EH (cell line): ENCODE measurements around the gene GIMD1.
"Not testable (repeated sequence)": the region's sequence is repeated elsewhere in the genome, so short reads cannot be mapped to it uniquely, and the experiment has no call there.

Experiments used
- DNase-seq: peaks from one replicate; pipeline ENCODE4 v3.0.0-alpha.2; 2015; ENCODE audit warnings: low read depth

GIMD1 gene

DNA sequence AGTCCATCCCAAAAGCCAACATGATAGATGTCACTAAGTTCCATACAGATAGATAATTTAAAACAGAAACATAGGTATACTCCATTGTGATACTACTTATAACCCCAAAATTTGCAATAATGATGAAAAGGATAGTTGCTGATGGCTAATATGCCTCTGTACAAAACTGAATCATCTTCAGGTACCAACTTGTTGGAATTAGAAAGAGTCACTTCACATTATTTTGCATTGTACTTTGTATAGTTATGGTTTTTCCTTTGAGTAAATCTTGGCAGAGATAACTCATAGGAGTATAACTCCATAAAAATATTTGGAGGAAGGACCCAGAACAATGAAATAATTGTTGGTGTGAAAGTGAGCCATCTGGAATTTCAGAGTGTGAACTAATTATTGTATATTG lies 17.6 kb downstream of the GIMD1 start:
- no peak for DNase-seq

DNA sequence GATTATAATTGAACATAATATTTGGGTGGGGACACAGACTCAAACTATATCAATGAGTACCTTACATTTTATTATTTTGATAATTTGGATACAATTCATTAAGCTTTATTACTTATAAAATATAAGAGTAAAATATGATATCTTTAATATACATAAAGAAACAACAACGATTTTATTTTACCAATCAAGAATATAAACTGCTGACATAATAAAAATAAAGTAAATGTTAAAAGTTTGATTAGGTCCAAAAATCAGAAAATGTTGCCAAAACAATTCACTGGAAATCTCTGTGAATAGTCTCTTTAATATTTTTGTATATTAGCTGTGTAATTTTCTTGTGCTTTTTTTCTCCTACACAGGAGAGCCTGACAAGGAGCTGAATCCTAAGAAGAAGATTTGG lies 21.4 kb downstream of the GIMD1 start:
- DNase-seq = no peak

DNA sequence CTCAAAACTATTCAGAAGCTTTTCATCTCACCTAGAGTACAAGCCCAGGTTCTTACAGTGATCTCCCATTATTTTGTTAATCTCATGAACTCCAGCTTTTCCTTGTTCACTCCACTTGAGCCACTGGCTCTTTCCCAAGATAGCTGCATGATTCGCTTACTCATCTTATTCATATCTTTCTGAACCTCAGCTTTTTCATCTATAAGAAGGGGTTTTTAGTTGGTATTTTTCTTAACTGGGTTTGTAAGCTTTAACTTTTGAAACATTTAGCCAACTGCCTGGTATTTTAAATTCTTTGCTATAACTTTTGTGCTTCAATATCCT lies 24.0 kb downstream of the GIMD1 start:
- peak; percentile 54 for DNase-seq

DNA sequence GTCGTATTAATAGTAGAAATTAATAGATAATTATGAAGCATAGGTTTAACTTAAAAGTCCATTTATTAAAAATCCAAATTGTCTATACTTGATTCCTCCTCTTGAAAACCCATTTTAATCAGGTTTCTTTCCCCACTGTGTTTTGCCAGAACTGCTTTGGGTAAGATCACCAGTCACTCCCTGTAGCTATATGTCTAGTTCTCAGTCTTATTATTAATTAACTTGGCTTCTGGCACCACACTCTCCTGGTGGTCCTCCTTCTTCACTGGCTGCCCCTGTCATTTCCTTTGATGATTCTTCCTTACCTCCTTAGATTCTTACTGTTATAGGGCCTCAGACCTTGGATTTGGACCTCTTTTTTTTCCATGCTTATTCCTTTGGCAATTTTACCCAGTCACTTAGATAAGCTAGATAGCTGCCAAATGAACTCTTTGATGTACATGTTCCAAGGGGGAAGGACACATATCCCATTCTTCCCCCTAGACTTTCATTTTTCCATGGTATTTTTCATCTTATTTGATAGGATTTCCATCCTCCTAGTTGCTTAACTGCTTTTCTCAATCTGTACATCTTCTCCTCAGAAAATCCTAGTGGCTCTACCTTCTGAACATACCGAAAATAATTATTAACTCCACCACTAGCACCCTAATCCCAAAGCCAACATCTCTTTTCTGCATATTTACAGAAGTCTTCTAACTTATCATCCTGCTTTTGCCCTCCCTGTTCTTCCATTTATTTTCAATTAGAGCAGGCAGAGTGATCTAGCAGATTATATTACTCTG lies 24.5 kb downstream of the GIMD1 start:
- no peak for DNase-seq

DNA sequence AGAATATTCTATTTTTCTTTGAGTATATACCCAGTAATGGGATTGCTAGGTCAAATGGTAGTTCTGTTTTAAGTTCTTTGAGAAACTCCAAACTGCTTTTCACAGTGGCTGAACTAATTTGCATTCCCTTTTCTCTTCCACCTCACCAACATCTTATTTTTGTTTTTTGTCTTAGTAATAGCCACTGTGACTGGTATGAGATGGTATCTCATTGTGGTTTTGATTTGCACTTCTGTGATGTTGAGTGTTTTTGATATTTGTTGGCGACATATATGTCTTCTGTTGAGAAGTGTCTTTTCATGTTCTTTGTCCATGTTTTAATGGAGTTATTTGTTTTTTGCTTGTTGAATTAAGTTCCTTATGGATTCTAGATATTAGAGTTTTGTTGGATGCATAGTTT lies 27.8 kb downstream of the GIMD1 start:
- peak; percentile 20 for DNase-seq

DNA sequence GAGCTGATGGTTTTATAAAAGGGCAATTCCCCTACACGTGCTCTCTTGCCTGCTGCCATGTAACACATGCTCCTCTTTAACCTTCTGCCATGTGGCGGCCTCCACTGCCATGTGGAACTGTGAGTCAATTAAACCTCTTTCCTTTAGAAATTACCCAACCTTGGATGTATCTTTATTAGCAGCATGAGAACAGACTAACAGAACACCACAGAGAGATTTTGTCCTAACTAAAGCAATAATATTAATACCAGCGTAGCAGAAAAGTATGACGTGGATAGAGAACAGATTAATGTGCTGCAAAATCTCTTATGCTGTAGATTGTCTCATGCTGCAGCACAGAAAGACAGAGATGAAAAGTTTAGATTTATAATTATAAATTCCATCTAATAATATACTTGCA lies 29.1 kb downstream of the GIMD1 start:
- DNase-seq = no peak

DNA sequence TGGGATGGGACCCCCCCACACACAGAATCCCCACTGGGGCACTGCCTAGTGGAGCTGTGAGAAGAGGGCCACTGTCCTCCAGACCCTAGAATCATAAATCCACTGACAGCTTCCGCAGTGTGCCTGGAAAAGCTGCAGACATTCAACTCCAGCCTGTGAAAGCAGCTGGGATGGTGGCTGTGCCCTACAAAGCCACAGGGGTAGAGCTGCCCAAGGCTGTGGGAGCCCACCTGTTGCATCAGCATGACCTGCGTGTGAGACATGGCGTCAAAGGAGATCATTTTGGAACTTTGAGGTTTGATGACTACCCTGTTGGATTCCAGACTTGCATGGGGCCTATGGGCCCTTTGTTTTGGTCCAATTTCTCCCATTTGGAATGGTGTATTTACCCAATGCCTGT lies 29.9 kb downstream of the GIMD1 start:
- no peak for DNase-seq

DNA sequence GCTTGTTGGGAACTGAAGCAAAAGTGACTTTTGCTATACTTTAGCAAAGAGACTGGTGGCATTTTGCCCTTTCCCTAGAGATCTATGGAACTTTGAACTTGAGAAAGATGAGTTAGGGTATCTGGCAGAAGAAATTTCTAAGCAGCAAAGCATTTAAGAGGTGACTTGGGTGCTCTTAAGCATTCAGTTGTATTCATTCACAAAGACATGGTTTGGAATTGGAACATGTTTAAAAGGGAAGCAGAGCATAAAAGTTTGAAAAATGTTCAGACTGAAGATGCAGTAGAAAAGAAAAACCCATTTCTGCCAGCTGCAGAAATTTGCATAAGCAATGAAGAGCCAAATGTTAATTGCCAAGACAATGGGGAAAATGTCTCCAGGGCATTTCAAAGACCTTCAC lies 30.7 kb downstream of the GIMD1 start:
- no peak for DNase-seq

DNA sequence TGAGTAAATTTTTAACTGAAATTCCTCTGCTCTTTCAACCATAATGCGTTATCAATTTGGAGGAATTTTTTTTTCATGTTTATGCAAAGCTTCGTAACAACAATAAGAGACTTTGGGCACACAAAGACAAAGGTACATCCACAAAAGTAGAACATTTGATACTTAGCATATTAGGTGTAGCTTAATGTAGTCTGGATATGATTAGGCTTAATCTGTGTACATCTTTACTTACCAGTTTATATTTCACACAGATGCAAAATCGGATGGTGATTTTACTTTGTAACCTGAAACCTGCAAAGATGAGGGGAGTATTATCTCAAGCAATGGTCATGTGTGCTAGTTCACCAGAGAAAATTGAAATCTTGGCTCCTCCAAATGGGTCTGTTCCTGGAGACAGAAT lies 32.0 kb downstream of the GIMD1 start:
- no peak for DNase-seq

DNA sequence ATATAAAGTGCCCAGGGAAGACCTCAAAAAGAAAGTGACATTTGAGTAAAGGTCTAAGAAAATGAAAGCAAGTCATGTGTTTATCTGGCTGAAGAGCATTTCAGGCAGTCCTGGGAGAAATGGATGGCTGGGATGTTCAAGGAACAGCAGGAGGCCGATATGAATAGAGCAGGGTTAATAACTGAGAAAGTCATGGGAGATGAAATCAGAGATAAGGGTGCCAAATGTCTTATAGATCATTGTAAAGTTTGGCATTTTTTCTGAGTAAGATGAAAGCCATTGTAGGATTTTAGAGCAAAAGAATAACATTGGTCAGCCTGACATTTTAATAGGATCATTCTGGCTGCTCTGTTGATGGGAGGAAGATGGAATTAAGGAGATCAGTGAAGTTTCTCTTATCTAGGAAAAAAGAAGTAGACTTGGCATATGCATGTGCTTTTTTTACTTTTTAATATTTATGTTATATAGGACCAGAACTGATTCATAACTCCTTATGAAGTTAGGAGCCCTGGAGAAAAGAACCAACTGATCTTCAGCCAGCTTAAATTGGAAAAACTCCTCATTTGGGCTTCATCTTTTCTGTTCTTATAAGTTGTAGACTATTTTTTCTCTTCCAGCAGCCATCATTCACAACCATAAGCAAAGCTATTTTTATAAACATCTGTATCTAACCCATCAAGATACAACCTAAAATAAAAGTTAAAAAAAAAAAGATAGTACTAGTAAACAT lies 33.7 kb downstream of the GIMD1 start:
- peak; percentile 75 for DNase-seq

DNA sequence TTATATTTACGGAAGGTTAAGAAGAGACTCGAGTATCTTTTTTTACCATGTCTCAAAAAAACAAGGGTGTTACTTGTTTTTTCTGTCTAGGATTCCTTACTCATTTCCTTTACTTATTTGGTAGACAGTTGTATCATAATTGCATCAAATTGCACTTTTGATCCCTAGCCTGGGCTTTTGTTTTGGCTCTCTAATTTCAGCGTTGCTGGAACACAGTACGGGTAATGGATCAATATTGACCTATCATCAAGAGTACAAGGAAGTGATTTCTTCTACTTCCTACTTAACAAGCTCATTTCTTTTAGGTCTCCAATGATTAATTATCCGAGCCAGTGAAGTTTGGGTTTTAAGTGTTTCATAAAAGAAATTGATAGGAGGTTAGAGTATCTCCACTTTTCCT lies 35.4 kb downstream of the GIMD1 start:
- DNase-seq = no peak

DNA sequence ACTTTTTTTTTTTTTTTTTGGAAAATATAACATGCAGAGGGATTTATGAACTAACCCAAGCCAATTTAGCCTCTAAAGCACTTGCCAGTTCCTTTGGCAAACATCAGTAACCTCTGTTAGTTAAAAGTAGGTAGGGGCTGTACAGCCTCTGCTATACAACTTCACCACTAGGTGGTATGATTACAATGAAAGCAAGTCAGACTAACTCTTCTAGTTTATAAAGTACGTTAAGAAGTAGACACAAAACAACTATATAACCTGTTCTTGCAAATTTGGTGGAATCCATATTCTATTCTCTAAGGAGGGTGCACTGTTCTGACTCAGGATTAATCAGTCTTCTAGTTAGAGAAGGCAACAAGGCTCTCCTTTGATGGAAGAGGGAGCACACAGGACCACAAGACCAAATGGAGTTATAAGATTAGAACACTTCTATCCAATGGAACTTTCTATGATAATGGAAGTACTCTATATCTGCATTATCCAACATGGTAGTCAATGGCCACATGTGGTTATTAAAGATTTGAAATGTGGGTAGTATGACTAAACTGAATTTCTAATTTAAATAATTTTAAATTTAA lies 39.4 kb downstream of the GIMD1 start:
- DNase-seq = peak; percentile 55

DNA sequence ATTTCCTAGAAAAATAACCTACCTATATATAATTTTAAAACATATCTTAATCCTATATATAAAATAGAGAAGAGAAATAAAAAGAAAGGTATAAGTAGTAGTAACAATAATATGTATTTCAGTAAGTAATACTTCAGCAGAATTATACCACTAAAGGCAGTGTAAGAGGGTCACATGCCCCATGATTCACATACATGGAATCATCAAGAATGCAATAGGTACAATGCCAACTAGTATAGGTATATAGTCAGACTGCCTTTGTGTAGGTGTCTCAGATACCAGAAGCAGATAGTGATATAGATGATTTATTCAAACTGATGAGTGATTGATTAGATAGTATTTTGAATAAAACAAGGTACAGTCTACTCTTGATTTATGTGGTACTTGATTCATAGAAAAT lies 42.8 kb downstream of the GIMD1 start:
- no peak for DNase-seq

DNA sequence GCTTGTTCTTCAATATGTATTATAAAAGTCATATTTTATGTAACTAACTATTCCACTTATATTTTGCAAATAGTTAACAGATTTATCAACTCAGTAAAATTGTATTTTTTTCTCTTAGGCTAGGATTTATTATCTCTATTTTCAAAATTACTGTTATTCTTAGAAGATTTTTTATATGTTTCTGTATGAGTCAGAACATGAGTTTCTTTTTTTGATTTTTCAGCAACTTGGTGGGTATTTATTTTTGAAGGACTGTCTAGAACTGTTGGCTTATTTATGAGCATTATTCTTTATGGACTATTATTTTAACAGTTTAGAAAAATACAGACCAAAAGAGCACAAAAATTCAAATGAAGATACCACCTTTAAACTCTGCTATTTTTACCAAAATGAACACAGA lies 45.5 kb downstream of the GIMD1 start:
- DNase-seq = no peak

DNA sequence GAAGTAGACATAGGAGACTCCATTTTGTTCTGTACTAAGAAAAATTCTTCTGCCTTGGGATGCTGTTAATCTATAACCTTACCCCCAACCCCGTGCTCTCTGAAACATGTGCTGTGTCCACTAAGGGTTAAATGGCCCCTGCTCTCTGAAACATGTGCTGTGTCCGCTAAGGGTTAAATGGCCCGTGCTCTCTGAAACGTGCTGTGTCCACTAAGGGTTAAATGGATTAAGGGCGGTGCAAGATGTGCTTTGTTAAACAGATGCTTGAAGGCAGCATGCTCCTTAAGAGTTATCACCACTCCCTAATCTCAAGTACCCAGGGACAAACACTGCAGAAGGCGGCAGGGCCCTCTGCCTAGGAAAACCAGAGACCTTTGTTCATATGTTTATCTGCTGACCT lies 46.8 kb downstream of the GIMD1 start:
- not testable (repeated sequence) for DNase-seq

DNA sequence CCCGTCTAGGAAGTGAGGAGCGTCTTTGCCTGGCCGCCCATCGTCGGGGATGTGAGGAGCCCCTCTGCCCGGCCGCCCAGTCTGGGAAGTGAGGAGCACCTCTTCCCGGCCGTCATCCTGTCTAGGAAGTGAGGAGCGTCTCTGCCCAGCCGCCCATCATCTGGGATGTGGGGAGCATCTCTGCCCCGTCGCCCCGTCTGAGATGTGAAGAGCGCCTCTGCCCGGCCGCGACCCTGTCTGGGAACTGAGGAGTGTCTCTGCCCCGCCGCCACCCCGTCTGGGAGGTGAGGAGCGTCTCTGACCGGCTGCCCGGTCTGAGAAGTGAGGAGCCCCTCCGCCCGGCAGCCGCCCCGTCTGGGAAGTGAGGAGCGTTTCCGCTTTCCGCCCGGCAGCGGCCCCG lies 47.4 kb downstream of the GIMD1 start:
- DNase-seq = not testable (repeated sequence)

DNA sequence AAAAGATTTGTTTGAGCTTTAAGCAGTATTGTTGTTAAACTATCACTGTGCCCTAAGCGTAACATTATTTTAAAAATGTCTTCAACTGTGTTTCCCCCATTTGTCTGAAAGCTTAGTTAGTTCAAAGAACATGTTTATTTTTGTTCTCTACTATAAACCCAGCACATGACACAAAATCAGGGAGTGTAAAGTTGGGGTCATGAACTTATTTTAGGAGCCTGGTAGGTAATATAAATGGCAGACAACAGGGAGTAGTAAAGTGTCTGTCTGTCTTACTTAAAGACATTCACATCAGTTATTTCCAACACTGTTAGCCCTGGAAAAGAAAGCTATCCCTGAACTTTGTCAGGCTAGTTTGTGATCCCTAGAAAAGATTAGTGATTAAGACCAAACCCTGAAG lies 48.3 kb downstream of the GIMD1 start:
- no peak for DNase-seq

DNA sequence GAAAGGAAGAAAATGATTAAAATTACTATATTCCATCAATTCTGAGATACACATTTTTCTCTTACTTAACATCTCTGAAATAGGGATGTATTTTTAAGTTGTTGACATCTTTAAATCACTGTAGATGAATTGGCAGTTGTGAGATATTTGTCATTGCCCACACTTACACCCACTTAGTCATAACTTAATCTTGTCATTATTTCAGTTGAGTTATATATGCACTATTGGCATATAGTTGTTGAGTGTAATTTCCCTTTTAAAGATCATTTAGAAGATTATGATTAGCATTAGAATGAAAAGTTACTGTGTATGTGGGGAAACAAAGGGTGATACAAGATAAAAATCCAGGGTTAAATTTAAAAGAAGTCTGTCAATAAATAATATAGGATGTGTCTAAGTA lies 50.1 kb downstream of the GIMD1 start:
- DNase-seq = no peak

DNA sequence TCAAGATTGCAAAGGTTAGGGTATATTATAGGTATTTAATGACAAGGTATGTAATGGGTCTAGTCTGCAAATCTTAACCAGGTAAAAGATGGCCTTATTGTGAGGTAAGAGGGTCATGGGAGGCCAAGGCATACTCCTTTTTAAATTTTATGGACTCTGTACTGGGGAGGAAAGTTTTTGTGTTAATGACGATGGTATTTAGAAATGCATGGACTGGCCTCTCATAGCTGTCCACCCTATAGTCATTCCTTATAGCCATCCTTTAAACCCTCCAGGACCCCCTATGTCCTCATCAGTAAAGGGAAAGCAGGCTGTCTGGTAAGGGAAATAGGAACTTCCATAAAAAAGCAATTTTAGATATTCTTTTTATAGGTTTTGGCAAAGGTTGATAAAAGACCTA lies 50.8 kb downstream of the GIMD1 start:
- no peak for DNase-seq

DNA sequence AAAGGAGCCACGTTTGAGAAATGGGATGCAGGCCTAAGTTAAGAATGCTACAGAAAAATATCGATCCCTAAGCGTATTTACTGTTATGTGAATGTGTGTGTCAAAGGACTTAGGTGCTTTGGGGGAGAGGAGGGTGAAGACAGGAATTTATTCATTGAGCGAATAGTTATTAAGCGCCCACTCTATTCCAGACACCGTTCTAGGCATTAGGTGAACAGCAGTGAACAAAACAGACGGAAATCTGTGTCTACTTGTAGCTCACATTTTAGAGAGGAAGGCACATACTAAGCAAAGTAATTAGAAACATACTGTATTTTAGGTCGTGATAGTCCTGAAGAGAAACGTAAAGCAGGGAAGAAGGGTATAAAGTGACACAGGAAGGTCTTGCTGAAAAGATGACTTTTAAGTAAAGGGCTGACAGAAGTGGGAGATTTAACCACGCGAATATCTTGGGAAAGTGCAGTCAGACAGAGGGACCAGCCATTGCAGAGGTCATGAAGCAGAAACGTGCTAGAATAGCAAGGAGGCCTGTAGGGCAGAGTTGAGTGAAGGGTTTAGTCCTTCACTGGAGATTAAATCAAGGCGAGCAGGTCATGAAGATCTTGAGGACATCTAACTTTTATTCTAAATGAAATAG lies 51.7 kb downstream of the GIMD1 start:
- DNase-seq = no peak

DNA sequence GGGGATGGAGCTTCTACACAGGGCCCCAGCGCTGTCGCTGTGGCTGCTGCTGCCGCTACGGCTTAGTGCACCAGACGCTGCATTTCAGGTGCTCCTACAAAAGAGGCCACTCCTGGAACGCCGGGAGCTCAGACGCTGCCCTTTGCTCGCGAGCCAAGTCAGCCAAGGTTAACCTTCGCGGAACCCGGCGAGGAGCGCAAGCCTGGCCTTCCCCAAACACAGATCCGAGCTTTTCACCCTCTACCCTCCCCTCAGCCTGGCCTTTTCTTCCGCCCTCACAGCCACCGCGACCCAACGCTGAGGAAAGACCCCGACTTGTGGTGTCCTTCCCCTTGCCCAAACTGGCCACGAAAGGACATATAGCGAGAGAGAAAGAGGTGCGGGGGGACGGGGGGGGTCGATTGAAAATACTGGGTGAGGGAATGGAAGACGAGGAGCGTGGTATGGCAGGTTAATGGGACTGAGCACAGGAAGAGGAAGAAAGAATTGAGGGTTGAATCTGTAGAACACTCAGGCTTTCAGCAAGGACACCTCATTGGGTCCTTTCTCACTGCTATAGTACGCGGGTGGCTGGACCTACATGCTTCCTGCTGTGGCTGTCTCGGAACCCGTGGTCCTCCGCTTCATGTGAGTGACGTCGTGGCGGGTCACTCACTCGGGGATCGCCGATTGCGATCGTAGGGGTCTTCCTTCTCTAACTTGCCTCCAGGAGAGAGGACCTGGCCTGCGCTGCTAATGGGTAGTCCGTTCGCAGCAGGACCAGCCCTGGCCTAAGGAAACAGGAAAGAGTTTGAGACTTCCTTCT lies 52.4 kb downstream of the GIMD1 start, which contains the start of the genes AIMP1 and TBCK:
Gene AIMP1 (plus strand): TSS at position 583 of the 805 bp plus-strand sequence. CDS start 8,460 bp downstream, outside the sequence.
Gene TBCK (minus strand): TSS at position 242 of the 805 bp plus-strand sequence. CDS start 7,249 bp downstream, outside the sequence.
- peak; percentile 92 for DNase-seq

DNA sequence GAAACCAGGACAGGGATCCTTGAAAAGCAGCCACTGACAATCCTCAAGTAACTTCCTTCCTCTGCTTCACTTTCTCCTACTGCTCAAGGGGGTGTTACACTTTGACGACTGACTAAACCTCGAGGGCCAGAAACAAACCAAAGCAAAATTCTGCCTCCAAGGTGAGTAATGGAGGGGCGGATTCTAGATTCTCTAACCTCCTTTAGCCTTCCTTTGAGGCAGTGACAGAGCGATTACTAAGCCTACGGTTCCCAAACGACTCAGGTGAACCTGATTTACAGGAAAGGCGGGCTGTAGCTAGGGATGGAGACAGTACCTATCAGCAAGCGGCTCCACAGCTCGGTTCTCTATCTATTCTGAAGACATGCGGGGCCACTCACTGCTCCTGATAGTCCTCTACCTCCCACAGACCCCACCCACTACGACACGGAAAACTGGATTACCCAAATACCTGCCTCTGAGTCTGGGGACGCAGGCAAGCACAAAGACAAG lies 53.1 kb downstream of the GIMD1 start:
- DNase-seq = peak; percentile 46
